ENCODE measurements around the gene C3orf70.

Gene C3orf70

GRCh38 chr3:185049710-185050109 lies 103.2 kb downstream of the C3orf70 start:
- no peak for DNase-seq (ENCODE audit: low spot score)

- DNase-seq (ENCODE audit: low spot score) = no peak
Measured at GRCh38 chr3:185046603-185047002, 106.3 kb downstream of the C3orf70 start.

DNA sequence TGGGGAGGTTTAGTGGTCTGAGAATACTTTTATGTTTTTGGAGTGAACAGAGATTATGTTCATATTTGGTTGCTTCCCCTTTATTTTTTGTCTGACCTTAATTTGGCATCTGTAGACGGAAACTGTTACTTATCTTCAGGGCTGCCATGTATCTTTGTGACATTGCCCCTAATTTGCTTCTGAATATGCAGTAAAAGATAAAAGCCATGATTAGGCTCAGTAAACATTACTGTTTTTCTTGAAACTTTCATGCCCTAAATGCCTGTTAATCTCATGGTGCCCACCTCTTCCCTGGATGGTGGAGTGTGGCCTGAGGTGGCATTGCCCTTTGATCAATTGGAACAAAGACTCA lies 106.7 kb downstream of the C3orf70 start:
- DNase-seq (ENCODE audit: low spot score) = no peak

- DNase-seq (ENCODE audit: low spot score) = no peak
Measured at GRCh38 chr3:185042312-185043050, 110.4 kb downstream of the C3orf70 start.

DNA sequence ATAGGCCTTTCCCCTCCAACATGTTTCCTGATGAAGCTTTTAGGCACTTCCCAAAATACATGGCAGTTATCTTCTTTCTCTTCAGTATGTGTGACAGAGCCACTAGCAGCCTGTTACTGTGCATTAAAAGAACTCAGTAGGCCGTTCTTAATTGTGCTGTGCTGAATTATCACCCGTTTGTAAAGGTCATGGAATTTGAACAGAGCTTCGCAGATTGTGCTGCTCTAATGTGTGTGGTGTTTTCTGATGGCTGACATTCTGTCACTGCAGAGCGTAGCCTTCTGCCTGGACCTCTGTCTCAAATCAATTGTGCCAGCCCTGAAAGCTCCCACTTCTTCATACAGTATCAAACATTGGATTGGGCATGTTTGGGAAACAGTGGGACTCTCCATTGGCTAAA lies 111.3 kb downstream of the C3orf70 start:
- DNase-seq (ENCODE audit: low spot score) = no peak

- no peak for DNase-seq (ENCODE audit: low spot score)
Measured at GRCh38 chr3:185040425-185040824, 112.4 kb downstream of the C3orf70 start.

- no peak for DNase-seq (ENCODE audit: low spot score)
Measured at GRCh38 chr3:185037801-185038200, 115.1 kb downstream of the C3orf70 start.

- no peak for DNase-seq (ENCODE audit: low spot score)
Measured at GRCh38 chr3:185030951-185031350, 121.9 kb downstream of the C3orf70 start.

GRCh38 chr3:185030399-185030798 lies 122.5 kb downstream of the C3orf70 start:
- no peak for DNase-seq (ENCODE audit: low spot score)

DNA sequence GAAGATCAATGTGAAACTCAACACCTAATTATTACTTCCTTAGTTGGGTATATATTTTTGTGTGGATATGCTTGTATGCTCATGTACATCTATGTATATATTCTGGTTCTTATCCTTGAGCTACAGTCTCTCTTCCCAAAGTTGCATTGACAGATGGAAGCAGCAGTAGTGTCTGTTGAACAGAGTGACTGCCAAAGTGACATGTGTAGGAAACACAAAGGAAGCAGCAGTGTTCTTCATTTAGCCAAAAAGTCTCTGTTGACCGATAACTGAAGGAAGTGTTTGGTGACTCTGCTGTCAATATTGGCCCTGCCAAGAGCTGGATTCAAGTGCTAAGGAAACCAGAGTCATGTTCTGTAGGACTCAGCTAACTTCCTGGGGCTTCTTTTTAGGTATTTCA lies 123.8 kb downstream of the C3orf70 start:
- DNase-seq (ENCODE audit: low spot score) = peak; percentile 34

DNA sequence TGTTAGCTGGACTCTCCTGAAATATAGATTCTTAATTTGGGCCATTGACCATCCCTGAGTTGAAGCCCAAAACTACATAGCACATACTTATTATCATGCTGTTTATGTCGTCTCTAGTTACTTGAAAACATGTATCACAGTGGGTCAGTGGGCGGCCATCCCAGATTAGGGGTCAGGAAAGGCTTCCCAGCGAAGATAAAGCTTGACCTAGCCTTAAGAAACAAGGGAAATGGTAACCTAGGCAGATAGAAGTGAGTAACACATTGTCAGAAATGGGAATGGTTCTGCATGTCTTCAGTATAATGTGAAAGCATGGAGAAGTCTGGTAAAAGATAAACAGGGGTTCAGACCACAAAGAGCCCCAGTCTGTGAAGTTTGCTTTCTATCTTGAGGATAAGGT lies 124.7 kb downstream of the C3orf70 start:
- DNase-seq (ENCODE audit: low spot score) = no peak
